Nephron (organoid): Measurements from ENCODE around the gene COQ3.

Experiments
- H3K27ac Mint-ChIP-seq, 3 experiments: 2 replicates each; pipeline ENCODE4 v1.8.0; 2020; ENCODE audit warnings: mixed read lengths in 3 of 3, mild to moderate bottlenecking in 2 of 3, moderate library complexity in 1 of 3
- H3K27me3 Mint-ChIP-seq: 2 replicates; pipeline ENCODE4 v1.8.0; 2021; ENCODE audit warnings: low read depth, mild to moderate bottlenecking, moderate library complexity, mixed read lengths
- H3K36me3 Mint-ChIP-seq: 2 replicates; pipeline ENCODE4 v1.8.0; 2020; ENCODE audit warnings: low read depth, mixed read lengths
- H3K4me1 Mint-ChIP-seq: 2 replicates; pipeline ENCODE4 v1.8.0; 2020; ENCODE audit warnings: mixed read lengths
- H3K4me3 Mint-ChIP-seq, 3 experiments: 2 replicates each; pipeline ENCODE4 v1.8.0; 2020; ENCODE audit warnings: mild to moderate bottlenecking in 3 of 3, mixed read lengths in 3 of 3, moderate library complexity in 2 of 3
- H3K9me3 Mint-ChIP-seq: 2 replicates; pipeline ENCODE4 v1.8.0; 2020; ENCODE audit warnings: mixed read lengths
- TF ChIP-seq, protein P1 (sequence below), 3 experiments: fragments of 200-600 bp; sonication (generic); IDR thresholded peaks; one replicate each; pipeline ENCODE4 v1.5.0; 2021; ENCODE audit warnings: antibody characterized with exemption in 3 of 3; ENCODE audit not compliant: unreplicated experiment in 3 of 3

The COQ3 gene

DNA sequence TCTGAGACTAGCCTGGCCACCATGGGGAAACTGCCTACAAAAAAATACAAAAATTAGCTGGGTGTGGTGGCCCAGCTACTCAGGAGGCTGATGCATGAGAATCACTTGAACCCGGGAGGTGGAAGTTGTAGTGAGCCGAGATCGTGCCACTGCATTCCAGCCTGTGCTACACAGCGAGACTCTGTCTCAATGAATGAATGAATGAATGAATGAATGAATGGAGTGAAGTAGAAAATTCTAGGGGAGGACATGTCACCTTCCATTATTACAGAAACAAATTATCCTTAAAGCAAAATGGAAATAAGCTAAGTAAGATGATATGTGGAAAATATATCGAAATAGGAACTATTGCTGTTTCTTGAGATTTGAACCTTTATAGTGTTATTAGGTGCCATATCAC, 34.0 kb upstream of the COQ3 start:
- H3K9me3 Mint-ChIP-seq: no peaks in the 10 kb centered on the region
- TF ChIP-seq, protein P1, sequence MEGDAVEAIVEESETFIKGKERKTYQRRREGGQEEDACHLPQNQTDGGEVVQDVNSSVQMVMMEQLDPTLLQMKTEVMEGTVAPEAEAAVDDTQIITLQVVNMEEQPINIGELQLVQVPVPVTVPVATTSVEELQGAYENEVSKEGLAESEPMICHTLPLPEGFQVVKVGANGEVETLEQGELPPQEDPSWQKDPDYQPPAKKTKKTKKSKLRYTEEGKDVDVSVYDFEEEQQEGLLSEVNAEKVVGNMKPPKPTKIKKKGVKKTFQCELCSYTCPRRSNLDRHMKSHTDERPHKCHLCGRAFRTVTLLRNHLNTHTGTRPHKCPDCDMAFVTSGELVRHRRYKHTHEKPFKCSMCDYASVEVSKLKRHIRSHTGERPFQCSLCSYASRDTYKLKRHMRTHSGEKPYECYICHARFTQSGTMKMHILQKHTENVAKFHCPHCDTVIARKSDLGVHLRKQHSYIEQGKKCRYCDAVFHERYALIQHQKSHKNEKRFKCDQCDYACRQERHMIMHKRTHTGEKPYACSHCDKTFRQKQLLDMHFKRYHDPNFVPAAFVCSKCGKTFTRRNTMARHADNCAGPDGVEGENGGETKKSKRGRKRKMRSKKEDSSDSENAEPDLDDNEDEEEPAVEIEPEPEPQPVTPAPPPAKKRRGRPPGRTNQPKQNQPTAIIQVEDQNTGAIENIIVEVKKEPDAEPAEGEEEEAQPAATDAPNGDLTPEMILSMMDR (IDR thresholded peaks at IDR 0.05; ENCODE audit: unreplicated experiment in 3 of 3): no peak
- peak overlapping the region in 2 of 3 experiments; percentile 98 to 99 for H3K27ac Mint-ChIP-seq
- peaks cover 28% of the 10 kb centered on the region for H3K36me3 Mint-ChIP-seq
- H3K4me1 Mint-ChIP-seq: peaks cover 38% of the 10 kb centered on the region
- H3K4me3 Mint-ChIP-seq: peak overlapping the region; percentile 93 to 97 (median 94)
- no peaks in the 10 kb centered on the region for H3K27me3 Mint-ChIP-seq

GRCh38 chr6:99426451-99426757, 32.4 kb upstream of the COQ3 start:
- H3K27me3 Mint-ChIP-seq: no peaks in the 10 kb centered on the region
- peak overlapping the region; percentile 97 to 99 (median 98) for H3K27ac Mint-ChIP-seq
- H3K4me3 Mint-ChIP-seq: peak overlapping the region; percentile 93 to 97 (median 94)
- H3K4me1 Mint-ChIP-seq: peaks cover 43% of the 10 kb centered on the region
- H3K36me3 Mint-ChIP-seq: peaks cover 34% of the 10 kb centered on the region
- no peaks in the 10 kb centered on the region for H3K9me3 Mint-ChIP-seq
- TF ChIP-seq, protein P1 (IDR thresholded peaks at IDR 0.05; ENCODE audit: unreplicated experiment in 3 of 3): no peak

- H3K27me3 Mint-ChIP-seq: no peaks in the 10 kb centered on the region
- no peaks in the 10 kb centered on the region for H3K9me3 Mint-ChIP-seq
- peaks cover 49% of the 10 kb centered on the region for H3K4me1 Mint-ChIP-seq
- H3K27ac Mint-ChIP-seq: peak overlapping the region; percentile 97 to 99 (median 98)
- peaks cover 34% of the 10 kb centered on the region for H3K36me3 Mint-ChIP-seq
- TF ChIP-seq, protein P1 (IDR thresholded peaks at IDR 0.05; ENCODE audit: unreplicated experiment in 3 of 3): peak; percentile 27 to 59 (median 38)
- H3K4me3 Mint-ChIP-seq: peak overlapping the region; percentile 93 to 97 (median 94)
Observed at GRCh38 chr6:99425647-99426450, 31.9 kb upstream of the COQ3 start.

- Mint-ChIP-seq H3K4me1 (peaks cover 56% of the 10 kb centered on the region), H3K9me3 (no peaks in the 10 kb centered on the region), H3K27me3 (no peaks in the 10 kb centered on the region), H3K4me3 (peak within 1 kb of the TSS; percentile 93 to 97 (median 94)), H3K36me3 (peaks cover 37% of the 10 kb centered on the region), H3K27ac (peak within 1 kb of the TSS; percentile 97 to 99 (median 98))
- TF ChIP-seq, protein P1 (IDR thresholded peaks at IDR 0.05; ENCODE audit: unreplicated experiment in 3 of 3): no peak
Observed at GRCh38 chr6:99424761-99425646, 31.0 kb upstream of the COQ3 start, which contains the start of gene PNISR. TSS of gene PNISR (minus strand) at chr6:99425308. CDS start at chr6:99414659, 10,649 bp downstream.

GRCh38 chr6:99424022-99424421, 30.0 kb upstream of the COQ3 start:
- H3K9me3 Mint-ChIP-seq: no peaks in the 10 kb centered on the region

More at GRCh38 chr6:99424022-99424421, 30.0 kb upstream of the COQ3 start:
- H3K4me1 Mint-ChIP-seq: peaks cover 53% of the 10 kb centered on the region
- peak overlapping the region; percentile 80 to 99 (median 98) for H3K27ac Mint-ChIP-seq
- H3K4me3 Mint-ChIP-seq: peak overlapping the region; percentile 93 to 97 (median 94)
- TF ChIP-seq, protein P1 (IDR thresholded peaks at IDR 0.05; ENCODE audit: unreplicated experiment in 3 of 3): no peak
- H3K27me3 Mint-ChIP-seq: no peaks in the 10 kb centered on the region
- H3K36me3 Mint-ChIP-seq: peaks cover 37% of the 10 kb centered on the region
